Pulmonary artery endothelial cell (primary cell): ENCODE measurements around the gene NBEA. TPM values are rescaled to one million over a fixed set of nuclear protein-coding genes. Genes with fewer than 3 reads are reported as not detected.
A peak's percentile ranks its signal among the peaks of the same experiment; 100 is the strongest.

Experiments
- DNase-seq: peaks from one replicate; pipeline ENCODE4 v3.0.0-alpha.2; 2011; ENCODE audit warnings: low read depth, low spot score
- total RNA-seq: library from RNA; depleted of rRNA; stranded (reverse); fragments of >200 nt; gene quantifications from 2 replicates; pipeline ENCODE4 v1.2.3, GENCODE V29; 2014

NBEA gene
- total RNA-seq, 1 donor from 2014 or later = 3.6 TPM

- no peak for DNase-seq
Measured at GRCh38 chr13:35501661-35502235, 559.7 kb downstream of the NBEA start.

DNA sequence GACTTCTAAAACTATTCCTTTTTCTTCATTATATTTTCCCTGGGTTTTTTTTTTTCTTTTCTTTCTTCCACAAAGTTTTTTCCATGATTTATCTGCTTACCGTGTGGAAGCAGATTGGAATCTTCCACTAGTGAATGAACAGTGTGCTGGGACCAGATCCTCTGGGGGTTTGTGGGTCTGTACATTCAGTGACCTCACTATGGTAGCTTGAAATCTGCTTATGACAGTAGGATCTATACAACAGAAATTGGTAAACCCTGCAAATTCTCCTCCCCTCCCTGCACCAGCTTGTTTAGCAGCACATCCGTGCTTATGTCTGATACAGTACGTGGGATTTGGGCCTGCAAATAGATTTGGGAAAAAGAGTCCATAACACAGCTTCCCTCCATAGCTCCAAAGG, 560.4 kb downstream of the NBEA start:
- DNase-seq = no peak

GRCh38 chr13:35512271-35512920, 570.3 kb downstream of the NBEA start:
- DNase-seq = peak; percentile 20

- no peak for DNase-seq
Measured at GRCh38 chr13:35514061-35514477, 572.0 kb downstream of the NBEA start.

DNA sequence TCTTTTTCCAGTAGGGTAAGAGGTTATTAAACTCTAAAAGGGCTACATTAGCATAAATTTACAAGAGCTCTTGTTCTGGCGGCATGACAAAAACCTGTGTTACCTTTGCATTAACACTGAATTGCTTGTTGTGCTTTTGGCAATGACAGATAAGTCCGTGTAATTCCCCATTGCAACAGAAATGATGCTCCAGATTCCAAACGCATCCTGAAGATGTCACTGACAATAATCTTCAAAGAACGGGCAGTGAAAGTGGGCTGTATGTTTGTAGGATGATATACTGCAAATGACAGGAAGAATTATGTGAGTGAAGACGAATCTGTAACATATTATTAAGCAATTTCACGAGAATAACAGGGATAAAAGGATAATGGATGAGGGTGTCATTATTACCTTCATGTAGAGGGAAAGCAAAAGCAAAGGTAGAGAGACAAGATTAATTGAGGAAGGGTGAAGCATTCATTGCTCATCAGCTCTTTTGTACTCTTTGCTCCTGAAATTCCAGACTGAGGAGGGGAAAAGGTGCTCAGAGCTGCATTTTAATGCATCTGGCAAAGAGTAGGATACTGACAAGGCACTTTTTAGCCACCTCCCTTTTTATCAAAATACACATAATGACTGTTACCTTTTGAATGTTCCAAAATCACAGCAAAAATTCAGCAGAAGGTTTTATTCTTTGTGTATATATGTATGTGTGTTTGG, 572.9 kb downstream of the NBEA start:
- DNase-seq = no peak

DNA sequence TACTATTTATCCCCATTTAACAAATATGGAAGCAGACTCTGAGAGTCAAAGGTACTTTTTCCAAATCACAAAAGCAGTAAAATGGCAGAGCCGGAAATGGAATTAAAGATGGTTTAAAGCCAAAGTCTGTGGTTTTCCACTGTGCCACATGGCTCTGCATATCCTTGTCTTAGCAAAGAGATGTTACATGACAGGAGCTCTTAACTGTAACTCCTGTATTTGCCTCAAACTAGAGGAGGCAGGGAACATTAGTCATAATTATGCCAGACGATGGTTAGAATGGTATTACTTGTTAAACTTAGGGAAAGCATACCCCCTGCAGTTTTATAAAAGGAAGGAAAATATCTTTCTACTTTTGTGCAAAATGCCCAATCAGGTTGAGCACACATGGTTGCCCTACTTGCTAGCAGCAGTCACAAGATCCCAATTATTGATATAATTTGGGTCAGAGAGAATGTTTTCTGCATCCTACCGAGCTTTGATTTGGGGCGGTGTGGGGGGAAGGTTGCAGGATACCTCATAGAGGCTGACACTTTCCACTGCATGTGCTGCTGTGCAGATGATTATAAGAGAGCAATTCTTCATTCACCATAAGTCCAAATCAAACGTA, 576.4 kb downstream of the NBEA start:
- DNase-seq = no peak

GRCh38 chr13:35524171-35524570, 582.1 kb downstream of the NBEA start:
- DNase-seq = no peak

GRCh38 chr13:35526577-35526976, 584.5 kb downstream of the NBEA start:
- no peak for DNase-seq

DNA sequence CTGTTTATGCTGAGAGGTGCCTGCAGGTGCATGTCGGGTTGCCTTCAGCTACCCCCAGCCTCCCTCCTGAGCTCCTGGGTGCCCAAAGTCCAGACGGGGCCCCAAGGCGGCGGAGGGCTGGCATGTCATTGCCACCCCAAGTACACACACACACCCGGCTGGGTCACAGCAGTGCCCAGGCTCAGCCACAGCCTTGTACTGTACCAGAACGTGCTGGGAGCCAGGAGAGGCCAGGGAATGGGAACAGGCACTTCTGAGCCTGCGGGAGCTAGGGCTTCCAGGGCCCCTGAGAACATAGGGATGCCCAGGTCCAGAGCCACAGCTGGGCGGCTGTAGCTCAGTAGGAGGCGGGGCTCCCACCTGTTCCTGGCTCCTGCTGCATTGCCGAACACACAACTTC, 585.4 kb downstream of the NBEA start:
- DNase-seq = no peak

DNA sequence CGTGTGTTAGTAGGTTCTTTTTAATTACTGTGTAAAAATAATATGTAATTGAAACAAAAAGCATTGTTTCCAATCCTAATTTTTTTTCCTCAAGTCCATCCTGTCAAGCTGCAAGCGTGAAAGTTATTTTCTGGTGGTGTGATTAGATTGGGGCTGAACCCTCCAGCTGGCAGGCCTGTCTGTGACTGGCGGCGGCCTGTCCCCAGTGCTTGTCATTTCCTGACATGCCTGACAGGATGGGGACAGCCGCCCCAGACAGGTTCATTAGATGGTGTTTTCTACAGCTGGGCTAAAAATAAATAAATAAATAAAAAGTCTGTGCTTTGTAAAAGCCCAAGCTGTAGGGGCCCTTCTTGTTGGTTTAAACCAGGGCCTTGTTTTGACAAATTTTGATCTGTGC, 588.1 kb downstream of the NBEA start:
- DNase-seq = no peak

GRCh38 chr13:35530581-35530980, 588.5 kb downstream of the NBEA start:
- no peak for DNase-seq

GRCh38 chr13:35531526-35531925, 589.5 kb downstream of the NBEA start:
- no peak for DNase-seq

GRCh38 chr13:35534343-35534742, 592.3 kb downstream of the NBEA start:
- no peak for DNase-seq

- no peak for DNase-seq
Measured at GRCh38 chr13:35548790-35549189, 606.7 kb downstream of the NBEA start.

GRCh38 chr13:35549481-35549880, 607.4 kb downstream of the NBEA start:
- peak; percentile 26 for DNase-seq

DNA sequence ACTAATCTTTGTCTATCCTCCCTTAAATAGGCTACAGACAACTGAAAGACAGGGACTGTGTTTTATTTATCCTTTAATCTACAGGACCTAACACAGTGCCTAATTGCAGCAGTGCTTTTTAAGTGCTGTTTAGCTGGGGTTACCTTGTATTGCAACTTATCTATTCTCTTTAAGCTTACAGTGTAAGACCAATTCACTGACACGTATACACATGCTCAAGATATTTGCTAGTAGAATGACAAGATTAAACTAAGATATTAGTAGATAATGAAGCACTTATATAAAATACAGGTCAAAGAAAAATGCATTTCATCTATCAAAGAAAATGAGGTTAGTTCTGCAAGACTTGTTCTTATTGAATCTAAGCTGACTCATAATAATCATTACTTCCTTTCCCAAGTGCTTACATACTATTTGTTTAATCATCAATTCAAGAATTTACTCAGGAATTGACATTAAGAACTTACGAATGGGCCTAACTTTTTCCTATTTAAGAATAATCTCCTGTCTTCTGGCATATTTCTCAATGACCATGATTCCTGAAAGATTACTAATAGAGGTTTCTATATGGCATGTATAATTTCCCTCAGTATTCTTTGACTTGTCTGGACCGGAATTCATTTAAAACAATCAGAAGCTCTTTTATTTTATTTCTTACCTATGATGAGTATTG, 610.2 kb downstream of the NBEA start:
- DNase-seq = no peak

DNA sequence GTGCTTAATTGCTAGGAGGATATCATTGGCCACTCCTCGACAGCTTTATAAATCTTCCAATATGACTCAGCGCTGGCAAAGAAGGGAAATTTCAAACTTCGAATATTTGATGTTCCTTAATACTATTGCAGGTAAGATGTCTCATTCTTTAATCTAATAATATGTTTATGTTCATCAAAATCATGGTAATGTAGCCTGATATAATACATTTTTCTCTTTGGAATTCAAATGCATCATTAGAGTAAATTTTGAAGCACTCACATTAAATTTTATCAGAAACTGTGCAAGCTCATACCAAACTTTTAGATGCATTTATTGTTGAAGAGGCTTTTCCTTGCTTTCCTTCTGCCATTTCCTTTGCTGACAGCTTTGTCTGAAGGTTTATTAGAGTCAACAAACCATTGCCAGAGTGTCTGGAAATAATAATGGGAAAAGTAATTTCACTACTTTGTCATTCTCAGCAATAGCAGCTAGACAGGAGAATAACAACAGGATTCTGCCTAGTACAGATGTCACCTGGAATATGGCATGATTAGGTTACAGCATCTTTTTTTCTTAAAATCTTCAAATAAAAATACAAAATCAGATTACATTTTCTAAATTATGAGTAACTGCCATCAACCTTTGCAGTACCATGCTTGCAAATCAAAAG, 613.0 kb downstream of the NBEA start:
- DNase-seq = no peak

DNA sequence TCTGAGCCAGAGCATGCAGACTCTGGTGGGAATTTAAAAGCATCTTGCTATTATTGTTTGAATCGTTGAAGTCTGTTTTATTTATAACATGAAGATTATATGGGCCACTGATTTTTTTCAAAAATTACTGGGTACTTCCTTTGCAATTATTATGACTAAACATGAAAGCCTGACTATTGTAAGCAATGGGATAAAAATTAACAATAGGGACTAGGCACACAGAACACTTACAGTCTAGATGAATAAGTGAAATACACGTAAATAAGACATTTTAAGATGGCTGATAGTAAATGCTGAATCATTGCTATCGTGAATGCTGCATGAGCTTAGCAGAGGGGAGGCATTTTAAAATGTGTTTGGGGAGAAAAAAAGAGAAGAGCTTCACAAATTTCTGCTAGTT, 615.4 kb downstream of the NBEA start:
- no peak for DNase-seq

- DNase-seq = no peak
Measured at GRCh38 chr13:35561540-35561939, 619.5 kb downstream of the NBEA start.

GRCh38 chr13:35565273-35565672, 623.2 kb downstream of the NBEA start:
- no peak for DNase-seq

DNA sequence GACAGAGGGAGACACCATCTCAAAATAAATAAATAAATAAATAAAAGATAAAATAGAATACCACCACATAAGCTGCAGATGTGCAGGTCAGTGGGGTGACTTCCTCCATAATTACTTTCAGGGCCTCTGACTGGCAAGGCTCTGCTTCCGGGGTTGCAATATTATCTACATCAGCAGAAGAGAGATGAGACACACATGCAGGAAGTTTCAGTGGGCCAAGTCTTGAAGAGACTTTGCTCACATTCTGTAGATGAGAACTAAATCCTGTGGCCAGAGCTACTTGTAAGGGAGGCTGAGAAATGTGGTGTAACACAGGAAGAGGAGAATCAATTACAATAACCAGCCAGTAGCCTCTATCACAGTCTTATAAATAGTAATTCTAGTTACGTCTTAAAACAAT, 624.3 kb downstream of the NBEA start:
- no peak for DNase-seq
